ENCODE results near the gene CLDN4.
"Not testable (repeated sequence)": the region's sequence is repeated elsewhere in the genome, so short reads cannot be mapped to it uniquely, and the experiment has no call there.

Gene CLDN4

DNA sequence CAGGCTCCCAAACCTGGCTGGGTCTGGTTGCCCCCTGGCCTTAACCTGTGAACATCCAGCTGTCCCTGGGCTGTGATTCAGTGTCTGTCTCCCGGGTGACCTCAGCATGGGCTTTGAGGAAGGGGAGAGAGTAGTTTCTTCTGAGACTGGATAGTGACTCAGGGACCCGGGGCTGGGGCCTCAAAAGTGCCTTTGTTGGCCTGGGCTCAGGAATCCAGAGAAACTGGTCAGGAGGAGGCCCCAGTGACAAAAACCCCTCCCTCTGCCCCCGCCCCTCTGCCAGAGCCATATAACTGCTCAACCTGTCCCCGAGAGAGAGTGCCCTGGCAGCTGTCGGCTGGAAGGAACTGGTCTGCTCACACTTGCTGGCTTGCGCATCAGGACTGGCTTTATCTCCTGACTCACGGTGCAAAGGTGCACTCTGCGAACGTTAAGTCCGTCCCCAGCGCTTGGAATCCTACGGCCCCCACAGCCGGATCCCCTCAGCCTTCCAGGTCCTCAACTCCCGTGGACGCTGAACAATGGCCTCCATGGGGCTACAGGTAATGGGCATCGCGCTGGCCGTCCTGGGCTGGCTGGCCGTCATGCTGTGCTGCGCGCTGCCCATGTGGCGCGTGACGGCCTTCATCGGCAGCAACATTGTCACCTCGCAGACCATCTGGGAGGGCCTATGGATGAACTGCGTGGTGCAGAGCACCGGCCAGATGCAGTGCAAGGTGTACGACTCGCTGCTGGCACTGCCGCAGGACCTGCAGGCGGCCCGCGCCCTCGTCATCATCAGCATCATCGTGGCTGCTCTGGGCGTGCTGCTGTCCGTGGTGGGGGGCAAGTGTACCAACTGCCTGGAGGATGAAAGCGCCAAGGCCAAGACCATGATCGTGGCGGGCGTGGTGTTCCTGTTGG lies at the start of gene CLDN4:
Gene CLDN4, plus strand, starts transcription at position 316 of the 903 bp plus-strand sequence. Its CDS starts 206 bp downstream, at position 522.
- DNase-seq (ENCODE audit: low read depth, low spot score) = no peak

- DNase-seq (ENCODE audit: low read depth, low spot score) = no peak
These were observed 44.2 kb upstream of the CLDN4 start for GRCh38 chr7:73786588-73786987.

DNA sequence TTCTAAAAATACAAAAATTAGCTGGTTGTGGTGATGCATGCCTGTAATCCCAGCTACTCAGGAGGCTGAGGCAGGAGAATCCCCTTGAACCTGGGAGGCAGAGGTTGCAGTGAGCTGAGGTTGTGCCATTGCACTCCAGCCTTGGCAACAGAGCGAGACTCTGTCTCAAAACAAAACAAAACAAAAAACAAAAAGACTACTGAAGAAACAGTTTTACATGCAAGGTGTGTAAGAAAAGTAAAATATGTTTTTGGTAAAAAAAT lies 43.1 kb upstream of the CLDN4 start:
- not testable (repeated sequence) for DNase-seq (ENCODE audit: low read depth, low spot score)

- no peak for DNase-seq (ENCODE audit: low read depth, low spot score)
These were observed 41.7 kb upstream of the CLDN4 start for GRCh38 chr7:73789051-73789450.

DNA sequence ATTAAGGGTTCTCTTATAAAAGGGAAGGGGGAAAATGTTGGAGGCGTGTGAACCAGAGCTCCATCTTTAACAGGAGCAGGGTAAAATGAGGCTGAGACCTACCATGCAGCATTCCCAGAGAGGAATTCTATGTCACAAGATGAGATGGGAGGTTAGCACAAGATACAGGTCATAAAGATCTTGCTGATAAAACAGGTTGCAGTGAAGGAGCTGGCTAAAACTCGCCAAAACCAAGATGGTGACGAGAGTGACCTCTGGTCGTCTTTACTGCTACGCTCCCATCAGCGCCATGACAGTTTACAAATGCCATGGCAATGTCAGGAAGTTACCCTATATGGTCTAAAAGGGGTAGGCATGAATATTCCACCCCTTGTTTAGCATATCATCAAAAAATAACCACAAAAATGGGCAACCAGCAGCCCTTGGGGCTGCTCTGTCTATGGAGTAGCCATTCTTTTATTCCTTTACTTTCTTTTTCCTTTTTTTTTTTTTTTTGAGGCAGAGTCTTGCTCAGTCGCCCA lies 39.6 kb upstream of the CLDN4 start:
- not testable (repeated sequence) for DNase-seq (ENCODE audit: low read depth, low spot score)

DNA sequence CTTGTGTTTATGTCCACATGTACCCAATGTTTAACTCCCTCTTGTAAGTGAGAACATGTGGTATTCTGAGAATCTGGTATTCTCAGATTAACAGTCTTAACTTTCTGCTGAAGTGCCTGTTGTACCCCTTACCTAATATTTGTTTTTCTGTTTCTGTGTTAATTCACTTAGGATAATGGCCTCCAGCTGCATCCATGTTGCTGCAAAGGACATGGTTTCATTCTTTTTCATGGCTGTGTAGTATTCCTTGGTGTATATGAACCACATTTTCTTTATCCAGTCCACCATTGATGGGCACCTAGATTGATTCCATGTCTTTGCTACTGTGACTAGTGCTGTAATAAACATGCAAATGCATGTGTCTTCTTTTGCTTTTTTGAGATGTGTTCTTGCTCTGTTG lies 35.6 kb upstream of the CLDN4 start:
- not testable (repeated sequence) for DNase-seq (ENCODE audit: low read depth, low spot score)

- not testable (repeated sequence) for DNase-seq (ENCODE audit: low read depth, low spot score)
These were observed 34.1 kb upstream of the CLDN4 start for GRCh38 chr7:73796656-73797055.

DNA sequence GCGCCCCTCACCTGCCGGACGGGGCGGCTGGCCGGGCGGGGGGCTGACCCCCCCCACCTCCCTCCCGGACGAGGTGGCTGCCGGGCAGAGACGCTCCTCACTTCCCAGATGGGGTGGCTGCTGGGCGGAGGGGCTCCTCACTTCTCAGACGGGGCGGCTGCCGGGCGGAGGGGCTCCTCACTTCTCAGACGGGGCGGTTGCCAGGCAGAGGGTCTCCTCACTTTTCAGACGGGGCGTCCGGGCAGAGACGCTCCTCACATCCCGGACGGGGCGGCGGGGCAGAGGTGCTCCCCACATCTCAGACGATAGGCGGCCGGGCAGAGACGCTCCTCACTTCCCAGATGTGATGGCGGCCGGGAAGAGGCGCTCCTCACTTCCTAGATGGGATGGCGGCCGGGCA lies 33.6 kb upstream of the CLDN4 start:
- not testable (repeated sequence) for DNase-seq (ENCODE audit: low read depth, low spot score)

DNA sequence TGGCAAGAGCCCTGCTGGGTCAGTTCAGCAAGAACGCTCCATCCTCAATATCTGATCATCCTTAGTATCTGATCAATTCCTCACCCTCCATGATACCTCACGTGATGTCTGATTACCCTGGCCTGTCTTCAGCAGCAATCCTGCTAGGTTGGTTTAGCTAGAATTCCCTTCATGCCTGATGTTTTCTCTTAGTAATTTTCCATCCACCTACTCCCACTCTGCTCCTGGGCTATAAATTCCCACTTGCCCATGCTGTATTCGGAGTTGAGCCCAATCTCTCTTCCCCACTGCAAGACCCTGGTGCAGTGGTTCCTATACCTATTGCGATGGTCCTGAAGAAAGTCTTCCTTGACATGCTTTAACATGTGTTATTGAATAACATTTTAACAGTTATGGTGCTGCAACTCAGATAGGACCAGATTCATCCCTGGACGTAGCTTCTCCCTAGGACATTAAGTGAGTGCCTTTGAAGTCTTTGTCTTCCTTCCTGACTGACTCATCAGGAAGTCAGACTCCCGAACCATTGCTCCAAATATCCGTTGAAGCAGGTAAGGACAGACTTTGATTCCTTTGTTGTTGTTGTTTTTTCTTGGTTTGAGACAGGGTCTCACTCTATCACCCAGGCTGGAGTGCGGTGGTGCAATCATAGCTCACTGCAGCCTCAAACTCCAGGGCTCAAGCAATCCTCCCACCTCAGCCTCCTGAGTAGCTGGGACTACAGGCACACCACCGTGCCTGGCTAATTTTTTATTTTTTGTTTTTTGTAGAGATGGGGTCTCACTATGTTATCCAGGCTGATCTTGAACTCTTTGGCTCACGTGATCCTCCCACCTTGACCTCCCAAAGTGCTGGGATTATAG lies 31.3 kb upstream of the CLDN4 start:
- DNase-seq (ENCODE audit: low read depth, low spot score) = no peak

GRCh38 chr7:73801577-73801976 lies 29.2 kb upstream of the CLDN4 start:
- no peak for DNase-seq (ENCODE audit: low read depth, low spot score)

- no peak for DNase-seq (ENCODE audit: low read depth, low spot score)
These were observed 28.3 kb upstream of the CLDN4 start for GRCh38 chr7:73802459-73802858.

- no peak for DNase-seq (ENCODE audit: low read depth, low spot score)
These were observed 21.3 kb upstream of the CLDN4 start for GRCh38 chr7:73809467-73809951.

DNA sequence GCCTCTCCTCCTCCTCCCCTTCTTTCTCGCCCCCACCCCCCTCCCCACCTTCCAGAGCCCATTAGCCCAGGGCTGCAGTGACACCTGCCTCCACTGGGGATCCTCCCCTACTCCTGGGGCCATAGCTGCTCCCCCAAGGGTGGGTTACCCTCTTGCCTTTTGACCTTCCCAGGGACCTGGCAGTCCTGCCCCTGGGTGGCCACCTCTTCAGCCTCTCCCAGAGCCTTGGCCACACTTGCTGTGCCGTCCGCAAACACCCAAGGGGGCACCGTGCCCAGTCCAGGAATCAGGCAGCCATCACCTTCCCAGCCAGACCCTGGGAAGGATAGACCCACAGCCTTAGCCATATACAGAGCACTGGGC lies 19.8 kb upstream of the CLDN4 start:
- no peak for DNase-seq (ENCODE audit: low read depth, low spot score)

DNA sequence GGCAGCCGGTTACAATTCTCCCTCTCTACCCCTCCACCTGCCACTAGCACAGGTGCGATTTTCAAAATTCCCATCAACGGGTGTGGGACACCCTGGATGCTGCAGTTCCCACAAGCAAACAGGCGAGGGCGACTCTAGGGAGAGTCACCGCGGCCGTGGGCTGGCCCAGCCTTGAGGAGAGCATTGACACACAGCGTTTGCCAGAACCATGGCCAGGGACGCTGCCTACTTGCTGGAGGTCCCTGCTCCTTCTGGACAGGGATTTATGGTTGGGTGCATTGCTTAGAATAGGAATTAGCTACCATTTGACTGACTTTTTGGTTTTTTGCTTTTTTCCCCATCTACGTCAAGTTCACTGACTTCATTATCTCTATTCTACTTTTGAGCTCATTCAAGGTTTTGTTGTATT lies 19.0 kb upstream of the CLDN4 start:
- peak; percentile 14 for DNase-seq (ENCODE audit: low read depth, low spot score)

DNA sequence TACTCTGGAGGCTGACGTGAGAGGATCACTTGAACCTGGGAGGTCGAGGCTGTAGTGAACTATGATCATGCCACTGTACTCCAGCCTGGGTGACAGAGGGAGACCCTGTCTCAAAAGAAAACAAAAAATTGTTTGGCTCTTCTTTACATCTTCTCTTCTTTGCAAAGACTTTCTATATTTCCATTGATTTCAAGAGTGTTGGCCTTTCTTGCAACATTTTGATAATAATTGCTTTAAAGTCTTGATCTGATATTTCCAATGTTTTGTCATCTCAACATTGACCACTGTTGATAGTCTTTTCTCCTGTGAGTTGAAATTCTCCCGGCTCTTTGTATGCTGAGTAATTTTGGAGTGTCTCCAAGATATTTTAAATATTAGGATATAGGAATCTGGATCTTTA lies 17.8 kb upstream of the CLDN4 start:
- no peak for DNase-seq (ENCODE audit: low read depth, low spot score)

DNA sequence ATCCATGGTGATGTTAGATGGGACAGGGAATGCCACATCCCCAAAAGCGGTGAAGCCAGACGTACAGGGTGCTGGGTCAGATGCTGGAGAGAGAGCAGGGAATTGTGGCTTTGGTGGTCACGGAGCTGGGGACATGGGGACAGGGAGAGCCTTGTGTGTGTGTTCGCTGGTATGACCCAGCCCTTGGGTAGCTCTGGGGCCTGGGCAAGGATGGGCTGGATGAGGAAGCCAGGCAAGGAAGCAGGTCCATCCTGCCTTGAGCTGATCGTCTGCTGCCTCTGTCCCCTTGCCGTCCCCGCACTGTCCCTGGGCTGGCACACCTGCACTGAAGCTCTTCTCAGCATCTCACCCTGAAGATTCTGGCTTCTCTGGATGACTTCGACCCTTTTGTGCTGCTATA lies 15.4 kb upstream of the CLDN4 start:
- DNase-seq (ENCODE audit: low read depth, low spot score) = no peak

DNA sequence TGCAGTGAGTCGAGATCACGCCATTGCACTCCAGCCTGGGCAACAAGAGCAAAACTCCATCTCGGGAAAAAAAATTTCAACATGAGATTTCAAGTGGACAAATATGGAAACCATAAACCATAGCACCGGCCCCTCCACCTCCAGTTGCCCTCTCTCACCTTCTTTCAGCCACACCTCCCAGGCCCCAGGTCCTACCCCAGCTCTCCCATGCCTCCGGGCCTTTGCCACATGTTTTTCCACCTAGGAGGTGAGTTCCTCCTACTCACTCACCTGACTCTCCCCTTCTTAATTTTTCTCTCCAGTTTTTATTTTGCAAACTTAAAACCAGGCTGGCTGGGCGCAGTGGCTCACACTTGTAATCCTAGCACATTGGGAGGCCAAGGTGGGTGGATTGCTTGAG lies 13.7 kb upstream of the CLDN4 start:
- DNase-seq (ENCODE audit: low read depth, low spot score) = no peak

- no peak for DNase-seq (ENCODE audit: low read depth, low spot score)
These were observed 10.8 kb upstream of the CLDN4 start for GRCh38 chr7:73820013-73820412.

GRCh38 chr7:73821597-73822285 lies 9.1 kb upstream of the CLDN4 start:
- not testable (repeated sequence) for DNase-seq (ENCODE audit: low read depth, low spot score)

DNA sequence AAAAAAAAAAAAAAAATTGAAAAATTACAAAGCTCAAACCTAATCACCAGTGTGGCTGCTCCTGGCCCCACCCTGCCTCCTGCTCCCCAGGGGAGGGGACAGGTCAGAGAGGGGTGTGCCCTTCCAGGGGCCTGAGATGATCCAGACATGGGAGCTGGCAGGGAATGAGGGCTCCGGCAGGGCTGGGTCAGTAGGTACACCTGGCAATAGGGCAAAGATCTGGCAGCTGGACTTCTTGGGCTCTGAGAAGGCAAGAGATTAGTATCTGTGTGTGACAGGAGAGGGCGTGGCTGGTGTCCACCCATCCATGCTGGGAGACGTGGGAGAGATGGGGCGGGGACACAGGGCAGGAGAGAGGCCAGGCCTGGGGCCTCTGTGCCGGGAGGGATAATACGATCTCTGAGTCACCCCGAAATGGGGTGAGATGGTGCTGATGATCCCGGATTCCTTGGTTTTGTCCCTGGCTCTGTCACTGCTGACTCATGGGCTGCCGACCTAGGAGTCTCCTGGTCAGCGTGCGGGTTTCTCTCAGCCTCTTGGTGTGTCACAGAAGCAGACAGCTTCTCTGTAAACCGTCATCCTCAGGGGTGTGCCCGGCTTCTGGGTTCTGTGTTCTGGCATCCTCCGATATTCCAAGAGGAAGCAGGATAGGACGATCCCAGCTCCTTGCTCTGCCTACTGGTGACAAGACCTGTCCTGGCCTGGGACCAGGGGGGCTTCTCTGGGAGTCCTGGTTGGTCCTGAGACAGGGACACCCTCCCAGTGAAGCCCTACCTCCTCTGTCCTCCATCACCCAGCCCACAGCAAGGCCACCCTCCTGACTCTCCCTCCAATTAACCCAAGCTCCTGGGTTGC lies 8.2 kb upstream of the CLDN4 start:
- DNase-seq (ENCODE audit: low read depth, low spot score) = no peak

DNA sequence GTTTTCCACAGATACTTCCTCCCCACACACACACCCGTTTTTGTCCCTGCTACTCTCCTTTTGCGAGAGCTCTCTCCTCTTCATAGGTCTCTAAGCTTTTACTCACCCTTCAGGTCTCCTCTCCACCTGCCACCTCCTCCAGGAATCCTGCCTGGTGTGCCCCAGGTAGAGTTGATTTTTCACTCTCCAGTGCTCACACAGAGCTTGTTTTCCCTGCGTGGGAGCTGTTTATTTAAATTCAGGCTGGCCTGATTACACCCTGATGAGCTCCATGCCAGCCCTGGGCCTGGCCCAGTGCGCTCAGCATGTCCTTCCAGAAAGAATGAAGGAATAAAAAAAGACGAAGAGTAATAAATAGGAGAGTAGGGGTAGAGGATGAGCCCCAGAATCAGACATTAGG lies 7.5 kb upstream of the CLDN4 start:
- no peak for DNase-seq (ENCODE audit: low read depth, low spot score)
